ENCODE measurements around the gene HOXB1. TPM values are rescaled to one million over a fixed set of nuclear protein-coding genes. Genes with fewer than 3 reads are reported as not detected.

Gene HOXB1
- total and polyA plus RNA-seq, 2 of the 8 experiments (the other 6 are each of a cell fraction or from before 2014, with no cell fraction given): not detected

GRCh38 chr17:48567646-48568354 lies 37.0 kb upstream of the HOXB1 start:
- Histone ChIP-seq H3K23ac (ENCODE audit: insufficient read length) (no peak overlapping the region), H3K9ac (replicated peaks in 1 of 4; ENCODE audit: extremely low read depth in 1 of 4, low read depth in 3 of 4, low read length in 3 of 4) (no peak overlapping the region), H3K27me3 (replicated peaks in 1 of 4; ENCODE audit: control insufficient read depth in 3 of 4, extremely low read depth in 1 of 4, insufficient read depth in 3 of 4, low read length in 3 of 4) (peaks cover 99 to 100% (median 100%) of the 10 kb centered on the region in 4 experiments), H3K18ac (ENCODE audit: extremely low read depth, low read length) (peak overlapping the region; percentile 38; the same call in 1 of the 2 replicates), H3K36me3 (ENCODE audit: control insufficient read depth in 2 of 4, insufficient read depth in 4 of 4, low read length in 3 of 4) (no peaks in the 10 kb centered on the region; a peak in 1 of 8 replicates), H2BK20ac (ENCODE audit: low read length) (0 out of 2 replicates have a peak overlapping the region, but pooled peaks have one; percentile 80), H3K79me1 (ENCODE audit: low read depth, low read length) (no peaks in the 10 kb centered on the region), H2AK5ac (ENCODE audit: low read depth, low read length) (no peak overlapping the region), H3K27ac (ENCODE audit: low read depth, low read length) (no peak overlapping the region), H4K91ac (replicated peaks; ENCODE audit: insufficient read length, low read length) (no peak overlapping the region), H2BK12ac (ENCODE audit: low read depth, low read length) (0 out of 2 replicates have a peak overlapping the region, but pooled peaks have one; percentile 71), H2AFZ (ENCODE audit: low read length) (no peak overlapping the region), H2BK5ac (ENCODE audit: low read depth, low read length) (no peak overlapping the region), H3K79me2 (ENCODE audit: control insufficient read depth in 1 of 2, insufficient read depth in 2 of 2, low read length in 2 of 2) (no peaks in the 10 kb centered on the region), H3K4me1 (replicated peaks in 1 of 4; ENCODE audit: control insufficient read depth in 3 of 4, insufficient read depth in 4 of 4, low read length in 3 of 4) (peaks cover 0 to 7% (median 4%) of the 10 kb centered on the region in 4 experiments; a peak in 5 of 7 replicates), H3K9me3 (ENCODE audit: insufficient read depth in 2 of 2, low read depth in 1 of 2, low read length in 1 of 2) (no peaks in the 10 kb centered on the region), H3K4ac (replicated peaks; ENCODE audit: insufficient read length, low read depth, low read length) (no peak overlapping the region), H4K8ac (ENCODE audit: extremely low read depth, insufficient read depth, low read length) (no peak overlapping the region), H4K5ac (ENCODE audit: insufficient read length, low read depth, low read length) (no peak overlapping the region), H3K4me2 (ENCODE audit: insufficient read depth in 1 of 2, low read depth in 2 of 2, low read length in 2 of 2) (no peak overlapping the region), H4K20me1 (replicated peaks in 1 of 2; ENCODE audit: control insufficient read depth in 1 of 2, insufficient read depth in 2 of 2, low read length in 2 of 2) (peaks cover 7 to 45% of the 10 kb centered on the region in 2 experiments), H3K14ac (ENCODE audit: insufficient read length) (no peak overlapping the region), H3K4me3 (ENCODE audit: extremely low read depth in 1 of 4, insufficient read depth in 2 of 4, low read depth in 3 of 4, low read length in 4 of 4) (no peak overlapping the region), H3K23me2 (ENCODE audit: low read depth, low read length) (peaks cover 4% of the 10 kb centered on the region; the same call in 1 of the 2 replicates), H3K56ac (replicated peaks; ENCODE audit: insufficient read length, low read depth, low read length) (no peak overlapping the region), H2BK120ac (replicated peaks; ENCODE audit: low read depth, low read length) (no peak overlapping the region), H2BK15ac (ENCODE audit: low read length) (no peak overlapping the region)
- CTCF ChIA-PET (ENCODE audit: partially characterized antibody): interaction anchor here (0.6 to 4.8 kb wide), 11 partner anchors 11 to 369 kb away, joined by 3 to 32 read pairs (median 4); partner anchors contain the start of genes HOXB4 and HOXB5
- WGBS, 2 experiments (ENCODE audit: extremely low coverage in 1 of 2, insufficient coverage in 1 of 2, insufficient read length in 1 of 2, insufficient replicate concordance in 2 of 2, low coverage in 1 of 2, low lambda C conversion rate in 2 of 2, missing lambda C conversion rate in 1 of 2): 5% methylated on average over 2 of the region's 2 CpGs; no CpG with 5 or more reads in 1 of the 2 experiments
- FAIRE-seq: no peak
- TF ChIP-seq SAP30 (IDR thresholded peaks at IDR 0.05; ENCODE audit: insufficient read depth, insufficient replicate concordance, low read length): no peak
- TF ChIP-seq CBX8 (IDR thresholded peaks at IDR 0.05; ENCODE audit: borderline replicate concordance, low read depth, low read length): no peak; the same call in 1 of the 2 replicates
- no peak for TF ChIP-seq RXRA (IDR thresholded peaks at IDR 0.05; ENCODE audit: insufficient read depth, low read depth, low read length)
- no peak for TF ChIP-seq POLR2A (IDR thresholded peaks at IDR 0.05; ENCODE audit: control extremely low read depth in 1 of 2, low read depth in 2 of 2, low read length in 2 of 2)
- no peak for TF ChIP-seq POU5F1 (IDR thresholded peaks at IDR 0.05; ENCODE audit: low read depth, low read length)
- TF ChIP-seq EZH2 (IDR thresholded peaks at IDR 0.05; ENCODE audit: low read depth, low read length, severe bottlenecking): peak; percentile 38
- no peak for TF ChIP-seq TAF7 (optimal IDR thresholded peaks at IDR 0.05; ENCODE audit: borderline replicate concordance, low read depth, low read length)
- TF ChIP-seq BACH1 (IDR thresholded peaks at IDR 0.05; ENCODE audit: low read length): no peak
- peak; percentile 78 for TF ChIP-seq RNF2 (IDR thresholded peaks at IDR 0.05; ENCODE audit: borderline replicate concordance, low read depth, low read length, missing control alignments, poor library complexity, severe bottlenecking)
- TF ChIP-seq RAD21 (IDR thresholded peaks at IDR 0.05 in 1 of 2, conservative IDR thresholded peaks at IDR 0.05 in 1 of 2; ENCODE audit: low read depth in 2 of 2, low read length in 2 of 2): no peak
- TF ChIP-seq RFX5 (IDR thresholded peaks at IDR 0.05; ENCODE audit: borderline replicate concordance, low read depth, low read length): no peak
- POLR2A ChIA-PET (ENCODE audit: partially characterized antibody): interaction anchor here (1.2 to 1.4 kb wide), 2 partner anchors 11 to 47 kb away, joined by 3 to 4 read pairs; no protein-coding TSS in a partner anchor
- DNase-seq (ENCODE audit: low read depth in 1 of 2, low spot score in 2 of 2): no peak
